Stromal cell of bone marrow (primary cell): ENCODE results near the gene AZU1.
A peak's percentile ranks its signal among the peaks of the same experiment; 100 is the strongest.

Source experiments
- DNase-seq: peaks from one replicate; pipeline ENCODE4 v3.0.0-alpha.2; 2012; ENCODE audit warnings: low read depth

The AZU1 gene, protein sequence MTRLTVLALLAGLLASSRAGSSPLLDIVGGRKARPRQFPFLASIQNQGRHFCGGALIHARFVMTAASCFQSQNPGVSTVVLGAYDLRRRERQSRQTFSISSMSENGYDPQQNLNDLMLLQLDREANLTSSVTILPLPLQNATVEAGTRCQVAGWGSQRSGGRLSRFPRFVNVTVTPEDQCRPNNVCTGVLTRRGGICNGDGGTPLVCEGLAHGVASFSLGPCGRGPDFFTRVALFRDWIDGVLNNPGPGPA

GRCh38 chr19:827710-828321, at the start of gene AZU1:
Gene AZU1, plus strand, starts transcription at chr19:827837. Its CDS starts 10 bp downstream, at chr19:827847.
- no peak for DNase-seq

- peak; percentile 96 for DNase-seq
Observed at GRCh38 chr19:778910-779653, 48.6 kb upstream of the AZU1 start.

GRCh38 chr19:780935-781334, 46.7 kb upstream of the AZU1 start:
- DNase-seq: no peak

DNA sequence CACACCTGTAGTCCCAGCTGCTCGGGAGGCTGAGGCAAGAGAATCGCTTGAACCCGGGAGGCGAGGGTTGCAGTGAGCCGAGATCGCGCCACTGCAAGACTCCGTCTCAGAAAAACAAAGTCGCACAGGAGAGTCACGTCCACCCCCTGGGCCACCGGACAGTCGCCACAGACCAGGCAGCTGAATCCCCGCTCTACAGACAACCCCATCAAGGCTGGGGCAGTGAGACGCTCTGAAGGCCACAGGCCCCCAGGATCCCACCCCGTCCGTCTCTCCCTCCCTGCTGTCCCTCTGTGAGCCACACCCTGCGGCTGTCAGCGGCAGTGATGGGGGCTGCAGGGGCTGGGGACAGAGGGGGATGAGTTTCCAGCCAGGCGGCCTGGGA, 45.8 kb upstream of the AZU1 start:
- DNase-seq: no peak

- DNase-seq: no peak
Observed at GRCh38 chr19:782185-782877, 45.3 kb upstream of the AZU1 start.

DNA sequence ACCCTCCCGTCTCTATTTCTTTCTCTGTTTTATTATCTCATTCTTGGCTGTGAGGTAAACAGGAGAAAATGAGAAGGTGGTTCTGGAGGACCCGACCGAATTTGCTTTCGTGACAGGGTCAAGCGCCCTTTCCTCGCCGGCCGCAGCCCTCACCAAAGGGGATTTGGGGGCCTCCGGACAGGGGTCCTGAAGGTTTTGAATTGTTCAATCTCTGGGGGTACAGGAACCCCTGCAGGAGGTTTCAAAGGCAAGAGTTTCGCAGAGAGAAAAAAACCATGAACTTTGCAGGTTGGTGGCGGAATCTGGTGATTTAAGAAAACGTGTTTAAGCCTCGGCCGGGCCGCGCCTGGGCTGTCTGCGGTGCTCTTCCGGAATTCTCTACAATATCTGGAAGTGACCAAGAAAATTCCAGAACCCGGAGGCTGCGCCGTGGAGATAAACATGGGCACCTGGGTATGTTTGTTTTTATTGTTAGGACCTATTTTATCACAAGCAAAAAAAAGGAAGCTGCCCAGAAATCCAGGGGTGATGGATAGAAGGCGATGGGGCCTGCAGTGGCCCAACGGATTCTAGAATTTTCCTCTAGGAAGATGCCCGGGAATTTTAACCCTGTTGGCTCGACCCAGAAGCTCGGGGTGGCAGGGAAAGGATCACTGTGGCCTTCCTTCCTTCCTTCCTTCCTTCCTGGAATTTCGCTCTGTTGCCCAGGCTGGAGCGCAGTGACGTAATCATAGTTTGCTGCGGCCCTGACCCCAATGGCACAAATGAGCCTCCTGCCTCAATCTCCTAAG, 44.6 kb upstream of the AZU1 start:
- no peak for DNase-seq

DNA sequence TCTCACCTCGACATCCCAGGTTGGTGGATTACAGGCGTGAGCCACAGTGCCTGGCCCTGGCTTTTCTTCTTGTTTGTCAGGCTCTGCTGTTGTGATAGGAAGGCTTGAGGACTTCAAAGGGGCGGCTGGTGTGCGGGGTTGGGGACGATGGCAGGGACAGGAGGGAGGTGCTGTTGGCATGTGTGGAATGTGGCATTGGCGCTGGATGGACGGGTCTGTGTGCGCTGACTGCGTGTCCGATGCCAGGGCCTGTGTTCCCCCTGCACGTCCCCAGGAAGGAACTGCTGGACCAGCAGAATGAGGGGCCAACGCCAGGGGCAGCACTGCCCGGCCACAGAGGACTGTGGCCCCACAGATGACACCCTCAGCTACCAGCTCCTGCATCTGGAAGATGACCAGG, 43.1 kb upstream of the AZU1 start:
- DNase-seq: no peak

DNA sequence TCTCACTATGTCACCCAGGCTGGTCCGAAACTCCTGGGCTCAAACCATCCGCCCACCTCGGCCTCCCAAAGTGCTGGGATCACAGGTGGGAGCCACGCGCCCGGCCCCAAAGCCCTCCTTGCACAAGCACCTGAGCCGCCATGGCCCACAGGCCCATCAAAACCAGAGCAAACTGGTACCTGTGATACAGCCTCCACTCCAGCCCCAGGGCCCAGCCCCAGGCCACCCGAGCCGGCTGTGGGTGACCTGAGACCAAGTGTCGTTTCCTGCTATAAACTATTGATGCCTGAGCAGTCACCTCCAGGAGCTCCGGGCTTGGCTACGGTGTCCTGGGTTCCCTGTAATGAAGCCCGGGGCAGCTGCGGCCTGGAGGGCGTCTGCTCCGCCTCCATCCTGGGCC, 40.1 kb upstream of the AZU1 start:
- DNase-seq: no peak

- no peak for DNase-seq
Observed at GRCh38 chr19:788686-788982, 39.0 kb upstream of the AZU1 start.

DNA sequence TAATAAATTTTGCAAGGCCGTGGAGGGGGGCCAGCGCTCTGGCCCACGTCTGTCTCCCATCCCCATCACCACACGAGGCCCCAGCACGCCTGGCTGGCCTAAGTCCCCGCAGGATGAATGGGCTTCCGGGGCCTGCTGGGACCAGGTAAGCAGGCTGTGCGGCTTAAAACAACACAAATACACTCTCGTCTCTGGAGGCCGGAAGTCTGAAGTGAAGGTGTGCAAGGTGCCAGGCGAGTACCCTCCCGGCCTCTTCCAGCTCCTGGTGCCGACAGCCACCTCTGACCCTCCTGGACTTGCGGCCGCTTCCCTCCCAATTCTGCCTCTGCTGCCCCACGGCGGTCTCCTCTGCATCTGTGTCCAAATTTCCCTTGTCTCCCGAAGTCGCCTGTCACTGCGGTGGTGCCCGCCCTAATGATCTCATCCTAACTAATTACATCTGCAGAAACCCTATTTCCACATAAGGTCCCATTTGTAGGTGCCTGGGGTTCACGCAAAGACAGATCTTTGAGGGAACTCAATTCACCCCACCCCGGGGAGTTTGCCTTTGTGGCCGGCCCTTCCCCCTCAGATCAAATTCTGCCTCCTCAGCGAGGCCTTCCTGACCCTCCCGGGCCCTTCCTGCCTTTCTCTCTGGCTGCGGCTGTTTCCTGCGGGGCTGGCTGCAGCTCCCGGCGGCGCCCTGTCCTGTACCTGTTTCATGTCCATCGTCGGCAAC, 38.5 kb upstream of the AZU1 start:
- DNase-seq: no peak

- DNase-seq: no peak
Observed at GRCh38 chr19:789701-790060, 38.0 kb upstream of the AZU1 start.

DNA sequence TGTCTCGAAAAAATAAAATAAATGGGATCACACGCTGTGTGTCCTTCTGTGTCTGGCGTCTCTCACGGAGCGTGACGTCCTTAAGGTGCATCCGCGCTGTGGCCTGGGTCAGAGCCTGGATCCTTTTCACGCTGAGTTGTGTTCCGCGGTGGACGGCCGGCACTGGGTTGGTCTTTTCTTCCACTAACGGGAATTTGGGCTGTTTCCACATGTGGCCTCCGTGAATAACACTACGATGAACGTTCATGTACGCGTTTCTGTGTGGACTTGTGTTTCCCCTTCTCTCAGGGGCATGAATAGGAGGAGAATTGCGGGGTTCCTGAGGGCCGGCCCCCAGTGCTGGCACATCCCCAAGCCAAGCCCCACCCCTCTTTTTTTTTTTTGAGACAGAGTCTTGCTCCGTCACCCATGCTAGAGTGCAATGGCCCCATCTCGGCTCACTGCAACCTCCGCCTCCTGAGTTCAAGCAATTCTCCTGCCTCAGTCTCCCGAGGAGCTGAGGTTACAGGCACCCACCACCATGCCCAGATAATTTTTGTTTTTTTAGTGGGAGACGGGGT, 36.5 kb upstream of the AZU1 start:
- no peak for DNase-seq

GRCh38 chr19:791567-792305, 35.9 kb upstream of the AZU1 start:
- no peak for DNase-seq

DNA sequence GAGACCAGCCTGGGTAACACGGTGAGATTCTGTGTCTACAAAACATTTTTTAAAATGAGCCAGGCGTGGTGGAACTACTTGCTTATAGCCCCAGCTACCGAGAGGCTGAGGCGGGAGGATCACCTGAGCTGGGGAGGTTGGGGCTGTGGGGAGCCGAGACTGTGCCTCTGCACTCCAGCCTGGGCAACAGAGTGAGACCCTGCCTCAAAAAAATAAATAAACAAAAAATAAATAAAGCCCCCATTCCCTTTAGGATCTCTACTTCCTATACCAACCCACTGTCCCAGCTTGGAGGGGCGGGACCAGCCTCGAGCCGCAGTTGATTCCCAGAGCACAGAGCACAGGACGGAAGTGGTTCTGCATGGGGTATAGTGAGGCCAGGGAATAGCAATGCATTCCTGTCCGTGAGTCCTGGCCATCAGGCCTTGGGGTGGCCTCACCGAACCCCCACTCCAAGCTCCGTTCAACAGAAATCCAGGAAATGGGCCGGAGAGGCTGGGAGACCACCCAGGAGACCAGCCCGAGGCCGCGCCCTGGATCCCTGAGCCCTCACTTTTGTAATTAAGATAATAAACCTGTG, 35.2 kb upstream of the AZU1 start:
- no peak for DNase-seq

DNA sequence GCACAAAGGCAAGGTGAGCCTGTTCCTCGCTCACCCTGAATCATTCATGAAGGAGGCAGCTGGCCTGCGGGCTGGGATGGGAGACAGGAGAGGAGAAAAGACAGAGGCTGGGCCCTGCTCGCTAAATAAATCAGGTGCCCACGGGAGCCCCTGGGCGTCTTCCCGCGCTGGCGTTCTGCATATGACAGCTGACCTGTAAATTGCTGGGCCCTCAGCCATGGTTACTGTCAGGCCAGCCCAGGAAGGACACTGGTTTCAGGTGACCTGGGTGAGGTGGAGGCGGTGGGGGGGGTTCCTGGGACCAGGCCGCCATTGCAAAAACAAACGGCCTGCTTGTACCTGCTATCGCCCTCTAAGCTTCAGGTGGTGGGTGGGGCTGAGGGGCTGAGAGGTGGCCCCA, 33.8 kb upstream of the AZU1 start:
- no peak for DNase-seq

- no peak for DNase-seq
Observed at GRCh38 chr19:795073-795611, 32.5 kb upstream of the AZU1 start.

DNA sequence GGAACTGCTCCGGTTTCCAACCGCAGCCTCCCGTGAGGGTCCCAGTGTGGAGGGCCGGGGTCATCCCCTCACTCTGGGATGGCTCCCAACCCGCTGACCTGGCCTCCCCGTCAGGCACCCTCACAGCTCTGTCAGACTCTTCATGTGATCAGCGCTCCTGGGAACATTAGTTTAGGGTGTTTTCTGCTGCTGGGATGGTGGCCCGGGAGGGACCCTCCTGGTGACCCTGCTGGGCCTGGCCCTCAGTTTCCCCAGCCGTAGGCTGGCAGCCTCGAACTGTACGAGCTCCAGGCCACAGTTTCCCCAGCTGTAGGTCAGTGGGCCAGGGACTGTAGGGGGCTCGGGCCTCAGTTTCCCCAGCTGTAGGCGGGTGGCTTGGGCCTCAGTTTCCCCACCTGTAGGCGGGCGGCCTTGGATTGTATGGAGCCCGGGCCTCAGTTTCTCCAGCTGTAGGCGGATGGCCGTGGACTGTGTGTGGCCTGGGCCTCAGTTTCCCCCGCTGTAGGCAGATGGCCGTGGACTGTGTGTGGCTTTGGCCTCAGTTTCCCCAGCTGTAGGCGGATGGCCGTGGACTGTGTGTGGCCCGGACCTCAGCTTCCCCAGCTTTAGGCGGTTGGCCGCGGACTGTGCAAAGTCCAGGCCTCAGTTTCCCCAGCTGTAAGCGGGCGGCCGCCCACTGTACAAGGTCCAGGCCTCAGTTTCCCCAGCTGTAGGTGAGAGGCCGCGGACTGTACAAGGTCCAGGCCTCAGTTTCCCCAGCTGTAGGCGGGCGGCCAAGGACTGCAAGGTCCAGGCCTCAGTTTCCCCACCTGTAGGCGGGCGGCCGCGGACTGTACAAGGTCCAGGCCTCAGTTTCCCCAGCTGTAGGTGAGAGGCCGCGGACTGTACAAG, 31.7 kb upstream of the AZU1 start:
- no peak for DNase-seq

GRCh38 chr19:796692-797527, 30.7 kb upstream of the AZU1 start, which contains the start of gene PTBP1:
Gene PTBP1, plus strand, starts transcription at chr19:797452. Its CDS starts 46 bp downstream, at chr19:797498.
- peak; percentile 100 for DNase-seq
